ENCODE data around the gene PLXDC2.

Gene PLXDC2

DNA sequence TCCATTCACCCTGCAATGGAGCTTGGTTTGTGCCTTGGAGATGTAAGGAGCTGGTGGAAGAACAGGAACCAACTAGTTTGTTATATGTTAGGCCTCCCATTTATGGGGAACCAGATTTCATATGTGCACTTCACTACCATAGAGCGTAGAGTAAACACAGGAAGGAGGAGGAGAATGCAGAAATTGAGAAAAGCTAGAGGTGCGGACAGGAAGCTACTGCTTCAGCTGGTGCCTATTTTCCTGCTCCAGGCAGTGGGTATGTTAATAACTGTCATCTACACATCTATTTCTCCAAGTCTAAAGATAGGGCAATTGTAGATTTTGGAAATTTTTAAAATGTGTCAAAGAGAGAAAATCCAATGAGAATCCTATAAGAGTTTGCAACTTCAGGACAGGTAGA is 482.2 kb downstream of the PLXDC2 start:
- DNase-seq: no peak

DNA sequence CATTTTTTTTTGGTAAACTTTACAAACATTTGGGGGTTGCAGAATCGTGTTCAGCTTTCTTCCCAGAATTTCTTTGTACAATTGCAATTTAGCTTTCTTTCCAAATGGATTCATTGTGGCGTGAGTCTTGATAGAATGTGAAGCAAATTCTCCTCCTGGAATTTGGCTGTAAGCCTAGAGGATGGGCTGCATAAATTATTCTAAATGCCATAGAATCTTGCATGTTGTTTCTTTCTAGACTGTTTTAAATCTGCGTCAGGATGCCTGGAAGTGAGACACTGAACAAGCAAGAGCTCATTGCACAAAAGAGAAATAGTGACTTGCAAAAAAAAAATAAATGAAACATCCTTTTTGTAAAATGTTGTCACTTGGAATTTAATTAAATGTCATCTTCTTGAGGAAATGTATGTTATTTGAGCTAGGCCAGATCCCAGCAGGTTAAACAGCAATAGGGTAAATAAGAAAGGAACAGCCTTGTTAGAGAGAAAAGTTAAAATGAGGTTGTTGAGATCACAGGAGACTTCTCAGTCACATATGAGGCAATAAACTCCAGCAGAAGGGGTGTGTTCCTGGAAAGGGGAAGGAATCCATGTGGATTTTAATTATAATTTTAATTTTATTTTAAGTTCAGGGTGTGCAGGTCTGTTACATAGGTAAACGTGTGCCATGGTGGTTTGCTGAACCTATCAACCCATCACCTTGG is 483.0 kb downstream of the PLXDC2 start:
- DNase-seq: no peak

DNA sequence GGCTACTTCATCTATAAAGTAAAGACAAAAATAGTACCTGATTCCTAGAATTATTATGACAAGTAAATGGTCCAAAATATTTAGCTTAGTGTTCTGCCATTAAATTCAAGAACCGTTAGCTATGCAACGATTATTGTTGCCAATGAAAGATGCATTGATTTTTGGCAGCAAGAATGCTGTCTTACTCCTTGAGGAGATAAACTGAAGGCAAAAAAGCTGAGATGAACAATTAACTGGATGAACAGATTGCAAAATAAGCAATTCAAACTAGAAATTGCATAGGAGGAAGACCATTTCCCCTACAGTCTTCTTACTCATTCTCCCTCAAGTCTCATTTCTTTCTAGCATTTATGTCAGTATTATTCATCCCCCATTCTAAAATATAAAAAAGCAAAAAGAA is 484.5 kb downstream of the PLXDC2 start:
- no peak for DNase-seq

DNA sequence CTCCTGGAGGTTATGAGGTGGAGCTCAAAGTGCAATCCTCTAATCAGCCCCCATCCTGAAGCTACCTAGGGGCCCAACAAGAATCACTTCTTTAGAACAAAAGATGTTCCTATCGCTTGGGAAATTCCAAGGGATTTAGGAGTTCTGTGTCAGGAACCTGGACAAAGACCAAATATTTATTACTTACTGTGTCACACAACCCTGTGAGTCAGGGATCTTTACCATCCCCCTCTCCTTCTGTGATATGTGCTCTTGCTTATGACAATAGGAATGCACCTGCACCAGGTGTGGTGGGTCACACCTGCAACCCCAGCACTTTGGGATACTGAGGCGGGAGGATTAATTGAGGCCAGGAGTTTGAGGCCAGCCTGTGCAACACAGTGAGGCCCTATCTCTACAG is 485.8 kb downstream of the PLXDC2 start:
- DNase-seq: no peak

DNA sequence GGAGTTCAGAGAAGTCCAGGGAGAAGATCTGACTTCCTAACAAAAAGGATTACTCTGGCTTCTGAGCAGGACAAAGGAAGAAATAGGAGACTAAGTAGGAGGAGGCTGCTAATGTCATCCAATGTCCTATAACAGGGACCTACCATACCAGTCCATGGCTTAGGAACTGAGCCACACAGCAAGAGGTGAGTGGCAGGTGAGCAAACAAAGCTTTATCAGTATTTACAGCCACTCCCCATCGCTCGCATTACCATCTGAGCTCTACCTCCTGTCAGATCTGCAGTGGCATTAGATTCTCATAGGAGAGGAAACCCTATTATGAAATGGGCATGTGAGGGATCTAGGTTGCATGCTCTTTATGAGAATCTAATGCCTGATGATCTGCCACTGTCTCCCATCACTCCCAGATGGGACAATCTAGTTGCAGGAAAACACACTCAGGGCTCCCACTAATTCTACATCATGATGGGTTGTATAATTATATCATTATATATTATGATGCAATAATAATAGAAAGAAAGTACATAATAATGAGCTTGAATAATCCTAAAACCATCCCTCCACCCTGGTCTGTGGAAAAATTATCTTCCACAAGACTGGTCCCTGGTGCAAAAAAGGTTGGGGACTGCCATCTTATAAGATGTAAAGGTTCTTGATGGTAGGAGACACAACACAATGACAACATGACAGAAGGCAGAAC is 487.4 kb downstream of the PLXDC2 start:
- DNase-seq: no peak

DNA sequence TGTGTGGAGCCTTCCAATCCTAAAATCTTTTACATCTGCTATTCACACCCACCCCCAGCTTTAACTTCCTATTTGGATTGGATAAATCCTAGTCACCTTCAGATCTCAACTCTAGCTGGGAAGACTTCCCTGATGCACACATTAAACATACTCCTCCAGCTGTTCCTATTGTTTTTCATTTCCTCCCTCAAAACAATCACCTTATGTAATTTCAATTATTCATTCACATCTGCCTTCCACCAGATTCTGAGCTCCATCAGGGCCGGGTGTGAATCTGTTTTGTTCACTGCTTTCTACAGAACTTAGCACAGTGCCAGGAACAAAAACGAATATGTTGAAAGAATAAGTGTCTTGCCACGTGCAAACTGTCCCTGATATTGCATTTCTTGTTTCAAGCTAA is 497.4 kb downstream of the PLXDC2 start:
- no peak for DNase-seq

DNA sequence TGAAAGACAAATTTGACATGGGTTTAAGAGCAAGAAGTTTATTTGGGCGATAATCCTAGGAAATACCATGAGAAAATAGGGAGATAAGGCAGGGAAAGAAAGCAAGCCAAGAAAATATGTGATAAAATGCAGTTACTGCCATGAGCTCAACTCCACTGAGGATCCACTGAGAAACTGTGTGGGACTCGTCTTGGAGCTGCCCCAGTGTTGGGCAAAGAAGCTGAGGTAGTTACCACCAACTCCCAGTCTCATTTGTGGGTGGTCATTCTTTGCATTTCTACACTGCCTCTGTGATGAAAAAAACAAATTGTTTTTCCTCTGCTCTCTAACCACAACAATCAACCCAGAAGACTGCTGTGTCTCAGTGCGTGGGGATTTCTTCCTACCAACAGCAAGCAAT is 498.2 kb downstream of the PLXDC2 start:
- DNase-seq: no peak

DNA sequence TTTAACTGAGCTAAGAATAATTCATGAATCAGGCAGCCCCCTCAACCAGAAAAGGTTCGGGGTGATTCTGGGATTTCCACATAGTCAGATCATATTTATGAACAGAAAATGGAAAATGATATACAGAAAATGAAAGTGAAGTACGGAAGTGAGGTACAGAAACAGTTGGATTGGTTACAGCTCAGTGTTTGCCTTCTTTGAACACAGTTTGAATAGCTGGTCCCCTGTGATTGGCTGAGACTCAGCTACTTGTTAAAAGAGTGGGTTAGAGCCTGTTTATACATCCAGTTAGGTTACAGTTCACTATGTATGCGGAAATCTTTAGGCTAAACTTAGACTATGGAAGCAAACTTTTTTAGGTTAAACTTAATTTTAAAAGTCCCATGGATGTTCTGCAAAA is 511.7 kb downstream of the PLXDC2 start:
- no peak for DNase-seq

DNA sequence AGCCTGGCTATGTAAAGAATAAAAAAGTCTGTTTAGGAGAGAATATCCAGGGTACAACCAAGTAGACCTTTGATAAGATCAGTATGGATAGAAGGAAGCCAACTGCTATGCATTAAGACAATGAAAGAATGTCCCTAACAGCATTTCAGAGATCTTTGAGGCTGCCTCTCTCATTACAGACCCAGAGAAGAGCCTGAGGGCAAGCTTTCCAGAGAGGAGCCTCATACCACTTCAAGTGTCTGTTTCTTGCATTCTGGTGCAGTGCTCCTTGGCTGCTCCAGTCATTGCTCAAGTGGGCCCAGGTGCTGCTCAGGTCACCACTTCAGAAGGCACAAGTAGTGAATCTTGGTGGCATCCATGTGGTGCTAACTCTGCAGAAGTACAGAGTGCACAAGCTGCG is 514.0 kb downstream of the PLXDC2 start:
- no peak for DNase-seq

DNA sequence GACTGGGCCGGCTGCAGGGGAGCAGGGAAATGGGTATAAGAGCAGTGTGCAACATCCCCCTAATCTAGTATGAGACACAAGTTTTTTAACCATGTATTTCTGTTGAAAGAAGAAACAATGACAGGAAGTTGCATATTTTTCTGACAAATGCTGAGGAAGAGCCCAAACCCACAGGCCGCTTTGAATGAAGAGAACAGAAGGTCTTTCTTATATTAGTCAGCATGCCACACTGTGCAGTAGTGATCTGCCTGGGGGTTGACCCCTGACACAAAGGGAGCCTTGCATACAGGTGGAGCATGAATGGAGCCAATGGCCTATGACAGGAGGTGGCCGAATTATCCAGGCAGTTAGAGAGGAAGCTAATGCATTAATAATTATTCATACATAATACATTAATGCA is 518.3 kb downstream of the PLXDC2 start:
- no peak for DNase-seq

Data from NCI-H187 (cell line).